HCT116 (cell line): ENCODE results near the gene FICD.

ENCODE experiments used
- CBX3 ChIP-seq: IDR thresholded peaks from 2 replicates; pipeline ENCODE4 v1.6.1; 2012; ENCODE audit warnings: low read depth
- ELF1 ChIP-seq: IDR thresholded peaks from 2 replicates; pipeline ENCODE4 v1.6.1; 2012; ENCODE audit warnings: low read depth, borderline replicate concordance
- EZH2 ChIP-seq: fragments of 200-600 bp; sonication (generic); IDR thresholded peaks from 2 replicates; pipeline ENCODE4 v1.6.1; 2017; ENCODE audit warnings: antibody characterized with exemption, mixed run types
- EZH2phosphoT487 ChIP-seq: fragments of 200-600 bp; IDR thresholded peaks from 2 replicates; pipeline ENCODE4 v1.6.1; 2018; ENCODE audit warnings: antibody characterized with exemption, borderline replicate concordance
- JUND ChIP-seq: IDR thresholded peaks from 2 replicates; pipeline ENCODE4 v1.6.1; 2012
- POLR2A ChIP-seq: IDR thresholded peaks from 2 replicates; pipeline ENCODE4 v1.7.0; 2011; ENCODE audit warnings: borderline replicate concordance; ENCODE audit not compliant: insufficient read depth, insufficient read length; ENCODE audit errors: extremely low read depth
- POLR2AphosphoS5 ChIP-seq: IDR thresholded peaks from 2 replicates; pipeline ENCODE4 v1.6.1; 2011; ENCODE audit warnings: mild to moderate bottlenecking, low read depth, low read length, moderate library complexity
- RAD21 ChIP-seq: IDR thresholded peaks from 2 replicates; pipeline ENCODE4 v1.6.1; 2012; ENCODE audit warnings: low read depth, mild to moderate bottlenecking
- REST ChIP-seq: IDR thresholded peaks from 2 replicates; pipeline ENCODE4 v1.6.1; 2012; ENCODE audit warnings: low read depth
- SIN3A ChIP-seq: IDR thresholded peaks from 2 replicates; pipeline ENCODE4 v1.6.1; 2012; ENCODE audit warnings: low read depth
- SP1 ChIP-seq: IDR thresholded peaks from 2 replicates; pipeline ENCODE4 v1.6.1; 2012; ENCODE audit warnings: low read depth
- TF ChIP-seq, protein P1 (sequence below), 3 experiments: fragments of 200-600 bp in 1 of 3; sonication (generic) in 1 of 3; IDR thresholded peaks in 2 of 3; conservative IDR thresholded peaks in 1 of 3; 2 replicates each; pipeline ENCODE4 v1.5.1; 2012 to 2017; ENCODE audit warnings: low read depth in 2 of 3, low read length in 2 of 3, antibody characterized with exemption in 1 of 3, borderline replicate concordance in 1 of 3, control low read depth in 1 of 3, mild to moderate bottlenecking in 1 of 3, mixed read lengths in 1 of 3, mixed run types in 1 of 3, moderate library complexity in 1 of 3; ENCODE audit not compliant: insufficient read depth in 1 of 3
- TF ChIP-seq, protein P2 (sequence below): IDR thresholded peaks from 2 replicates; pipeline ENCODE4 v1.6.1; 2011; ENCODE audit warnings: mild to moderate bottlenecking, low read length, moderate library complexity; ENCODE audit not compliant: insufficient replicate concordance; ENCODE audit errors: extremely low read depth

- TF ChIP-seq JUND = no peak
- no peak for TF ChIP-seq POLR2AphosphoS5
- no peak for TF ChIP-seq POLR2A
- TF ChIP-seq, protein P1, sequence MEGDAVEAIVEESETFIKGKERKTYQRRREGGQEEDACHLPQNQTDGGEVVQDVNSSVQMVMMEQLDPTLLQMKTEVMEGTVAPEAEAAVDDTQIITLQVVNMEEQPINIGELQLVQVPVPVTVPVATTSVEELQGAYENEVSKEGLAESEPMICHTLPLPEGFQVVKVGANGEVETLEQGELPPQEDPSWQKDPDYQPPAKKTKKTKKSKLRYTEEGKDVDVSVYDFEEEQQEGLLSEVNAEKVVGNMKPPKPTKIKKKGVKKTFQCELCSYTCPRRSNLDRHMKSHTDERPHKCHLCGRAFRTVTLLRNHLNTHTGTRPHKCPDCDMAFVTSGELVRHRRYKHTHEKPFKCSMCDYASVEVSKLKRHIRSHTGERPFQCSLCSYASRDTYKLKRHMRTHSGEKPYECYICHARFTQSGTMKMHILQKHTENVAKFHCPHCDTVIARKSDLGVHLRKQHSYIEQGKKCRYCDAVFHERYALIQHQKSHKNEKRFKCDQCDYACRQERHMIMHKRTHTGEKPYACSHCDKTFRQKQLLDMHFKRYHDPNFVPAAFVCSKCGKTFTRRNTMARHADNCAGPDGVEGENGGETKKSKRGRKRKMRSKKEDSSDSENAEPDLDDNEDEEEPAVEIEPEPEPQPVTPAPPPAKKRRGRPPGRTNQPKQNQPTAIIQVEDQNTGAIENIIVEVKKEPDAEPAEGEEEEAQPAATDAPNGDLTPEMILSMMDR (IDR thresholded peaks at IDR 0.05 in 2 of 3, conservative IDR thresholded peaks at IDR 0.05 in 1 of 3; ENCODE audit: borderline replicate concordance in 1 of 3, insufficient read depth in 1 of 3, low read depth in 2 of 3, low read length in 2 of 3) = no peak
- TF ChIP-seq SIN3A = no peak
- no peak for TF ChIP-seq REST
- no peak for TF ChIP-seq CBX3
- TF ChIP-seq EZH2 = no peak
- no peak for TF ChIP-seq ELF1
- TF ChIP-seq RAD21 = no peak
- TF ChIP-seq EZH2phosphoT487 = no peak
- TF ChIP-seq, protein P2, sequence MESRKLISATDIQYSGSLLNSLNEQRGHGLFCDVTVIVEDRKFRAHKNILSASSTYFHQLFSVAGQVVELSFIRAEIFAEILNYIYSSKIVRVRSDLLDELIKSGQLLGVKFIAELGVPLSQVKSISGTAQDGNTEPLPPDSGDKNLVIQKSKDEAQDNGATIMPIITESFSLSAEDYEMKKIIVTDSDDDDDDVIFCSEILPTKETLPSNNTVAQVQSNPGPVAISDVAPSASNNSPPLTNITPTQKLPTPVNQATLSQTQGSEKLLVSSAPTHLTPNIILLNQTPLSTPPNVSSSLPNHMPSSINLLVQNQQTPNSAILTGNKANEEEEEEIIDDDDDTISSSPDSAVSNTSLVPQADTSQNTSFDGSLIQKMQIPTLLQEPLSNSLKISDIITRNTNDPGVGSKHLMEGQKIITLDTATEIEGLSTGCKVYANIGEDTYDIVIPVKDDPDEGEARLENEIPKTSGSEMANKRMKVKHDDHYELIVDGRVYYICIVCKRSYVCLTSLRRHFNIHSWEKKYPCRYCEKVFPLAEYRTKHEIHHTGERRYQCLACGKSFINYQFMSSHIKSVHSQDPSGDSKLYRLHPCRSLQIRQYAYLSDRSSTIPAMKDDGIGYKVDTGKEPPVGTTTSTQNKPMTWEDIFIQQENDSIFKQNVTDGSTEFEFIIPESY = no peak
- no peak for TF ChIP-seq SP1
These were observed 3.1 kb downstream of the FICD start for GRCh38 chr12:108518101-108518715.
